Umbilical cord (tissue), 2 donors: ENCODE measurements around the gene C2orf80. TPM values are rescaled to one million over a fixed set of nuclear protein-coding genes. Genes with fewer than 3 reads are reported as not detected.
A peak's percentile ranks its signal among the peaks of the same experiment; 100 is the strongest.
"Not testable (repeated sequence)": the region's sequence is repeated elsewhere in the genome, so short reads cannot be mapped to it uniquely, and the experiment has no call there.

Experiments used
- DNase-seq: peaks from one replicate; pipeline ENCODE4 v3.0.0-alpha.2; 2015; ENCODE audit warnings: low spot score
- total RNA-seq: library from RNA; depleted of rRNA; stranded (reverse); fragments of >200 nt; gene quantifications from one replicate; pipeline ENCODE4 v1.2.3, GENCODE V29; 2014; ENCODE audit warnings: low replicate concordance; ENCODE audit not compliant: insufficient read depth

The C2orf80 gene
- total RNA-seq, 1 donor from 2014 or later, result not detected

- peak; percentile 97 for DNase-seq
These were observed 53.8 kb downstream of the C2orf80 start for GRCh38 chr2:208135794-208136715.

DNA sequence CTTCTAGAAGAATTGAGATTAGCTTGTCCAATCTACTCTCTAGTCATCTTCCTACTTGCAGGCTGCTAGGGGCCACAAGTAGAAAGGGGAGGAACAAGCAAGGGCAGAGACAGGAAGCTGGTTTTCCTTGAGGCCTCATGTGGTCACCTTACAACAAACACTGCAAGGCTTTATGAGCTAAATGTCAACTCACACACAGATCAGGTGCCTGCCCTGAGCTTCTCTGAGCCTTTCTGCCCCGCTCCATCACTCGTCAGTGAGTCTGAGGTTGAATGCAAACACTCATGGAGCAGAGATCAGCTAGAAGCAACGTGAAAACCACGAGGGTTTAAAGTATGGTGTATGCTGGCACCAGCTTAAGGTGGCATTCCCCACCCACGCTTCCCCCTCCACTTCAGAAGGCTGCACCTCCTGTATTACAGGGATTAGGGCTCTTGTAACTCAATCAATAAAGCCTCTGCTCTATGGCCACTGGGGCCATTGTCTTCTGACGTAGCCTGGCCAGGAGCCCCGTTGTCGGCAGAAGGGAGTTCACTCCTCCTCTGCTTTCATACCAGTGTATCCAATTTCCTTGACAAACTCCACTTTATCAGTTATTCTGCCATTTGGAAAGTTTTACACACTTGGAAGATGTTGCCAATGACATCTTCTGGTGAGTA is 54.8 kb downstream of the C2orf80 start:
- DNase-seq, result no peak

DNA sequence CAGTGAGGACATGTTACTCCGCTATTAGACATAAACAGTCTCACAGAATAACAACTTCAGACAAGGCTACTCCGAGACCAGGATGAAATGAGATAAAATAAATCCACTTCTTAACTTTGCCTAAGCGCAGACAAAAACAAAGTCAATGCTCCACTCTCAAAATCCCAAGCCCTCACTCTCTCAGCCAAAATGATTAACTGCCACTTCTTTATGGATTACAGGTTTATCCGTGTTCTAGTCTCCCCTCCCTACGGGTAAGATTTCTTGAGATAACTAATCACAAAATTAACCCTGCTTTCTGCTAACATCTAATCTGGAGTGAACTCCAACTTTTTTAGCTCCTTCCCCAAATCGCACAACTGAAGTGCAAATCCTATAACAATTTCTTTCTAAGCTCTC is 59.1 kb downstream of the C2orf80 start:
- DNase-seq, result peak; percentile 97

GRCh38 chr2:208129744-208130711 is 59.8 kb downstream of the C2orf80 start, which contains the start of gene CRYGC:
Gene CRYGC, minus strand, starts transcription at chr2:208129828. Its CDS starts 36 bp downstream, at chr2:208129792.
- peak; percentile 86 for DNase-seq

GRCh38 chr2:208128136-208128535 is 61.7 kb downstream of the C2orf80 start:
- DNase-seq, result no peak

- DNase-seq, result no peak
These were observed 62.7 kb downstream of the C2orf80 start for GRCh38 chr2:208127090-208127489.

DNA sequence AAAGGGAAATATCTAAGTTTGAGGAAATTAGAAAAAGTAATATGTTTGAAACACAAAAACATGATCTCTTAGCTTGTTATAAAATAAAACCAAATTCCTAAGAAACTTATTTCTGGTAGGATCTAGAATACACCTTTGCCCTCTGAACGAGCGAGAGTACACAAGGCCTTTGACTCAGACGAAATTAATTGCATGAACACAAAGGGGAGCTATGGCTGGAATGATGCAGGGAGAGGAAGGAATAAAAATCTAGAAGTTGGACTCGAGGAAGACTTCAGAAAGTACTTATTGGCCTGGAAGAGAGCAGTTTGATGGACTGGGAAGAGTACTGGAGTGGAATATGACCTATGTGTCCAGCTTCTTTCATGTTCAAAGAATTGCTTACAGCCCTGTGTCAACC is 64.6 kb downstream of the C2orf80 start:
- DNase-seq, result no peak

- DNase-seq, result peak; percentile 48
These were observed 65.7 kb downstream of the C2orf80 start, which contains the start of gene CRYGD for GRCh38 chr2:208124013-208124715. Gene CRYGD, minus strand, starts transcription at chr2:208124524. Its CDS starts 51 bp downstream, at chr2:208124473.

DNA sequence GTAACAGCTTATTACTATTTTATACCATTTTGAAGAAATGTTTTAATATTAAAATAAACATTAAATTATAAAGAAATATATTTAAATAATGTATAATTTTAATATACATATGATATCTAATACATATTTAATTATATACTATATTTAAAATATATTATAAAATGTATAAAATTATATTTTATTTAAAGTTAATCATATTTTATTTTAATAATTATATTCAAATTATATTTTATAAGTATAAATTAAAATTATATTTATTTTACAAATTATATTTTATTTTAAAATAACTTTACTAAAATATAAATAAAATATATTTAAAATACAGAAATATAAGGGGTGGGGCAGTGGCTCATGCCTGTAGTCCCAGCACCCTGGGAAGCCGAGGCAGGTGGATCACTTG is 67.6 kb downstream of the C2orf80 start:
- no peak for DNase-seq

DNA sequence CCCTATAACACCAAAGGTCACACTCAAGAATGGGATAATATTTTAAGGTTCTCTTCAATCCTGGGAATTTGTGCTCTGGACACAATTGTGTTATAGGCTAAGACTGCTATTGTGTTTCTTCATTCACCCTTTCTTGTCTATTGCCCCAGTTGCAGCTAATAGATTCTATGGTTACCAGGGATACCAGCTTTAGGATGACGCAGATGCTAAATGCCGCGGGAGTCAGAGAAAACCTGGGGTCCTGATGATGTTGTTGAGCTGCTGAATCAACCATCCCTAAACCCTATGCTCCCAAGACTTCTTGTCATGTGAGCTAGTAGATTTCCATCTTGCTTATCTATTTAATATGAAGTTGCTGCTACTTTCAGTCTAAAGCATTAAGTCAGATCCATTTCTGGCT is 70.9 kb downstream of the C2orf80 start:
- DNase-seq, result no peak

GRCh38 chr2:208117390-208117789 is 72.4 kb downstream of the C2orf80 start:
- not testable (repeated sequence) for DNase-seq

Other genes starting within 250 kb of the C2orf80 start
- gene PLEKHM3, start 164.5 kb downstream of the C2orf80 start, total RNA-seq, result 27.0 TPM
- gene CRYGD, start 65.5 kb downstream of the C2orf80 start, total RNA-seq, result not detected
- not detected for gene CRYGC, start 60.2 kb downstream of the C2orf80 start, total RNA-seq
- gene CRYGB, start 43.9 kb downstream of the C2orf80 start, total RNA-seq, result not detected
- gene CRYGA, start 26.4 kb downstream of the C2orf80 start, total RNA-seq, result not detected
- 122 TPM for gene IDH1, start 65.0 kb upstream of the C2orf80 start, total RNA-seq
- gene PIKFYVE, start 76.2 kb upstream of the C2orf80 start, total RNA-seq, result 29.6 TPM
- not detected for gene PTH2R, start 216.8 kb upstream of the C2orf80 start, total RNA-seq